Endothelial cell of umbilical vein (primary cell): ENCODE results near the gene CCL7.

Experiments
- CTCF ChIP-seq, 2 donors: IDR thresholded peaks; 1 replicate in 1 of 2; 2 replicates in 1 of 2; pipeline ENCODE4 v1.5.1; 2011; ENCODE audit warnings: low read length in 2 of 2, mild to moderate bottlenecking in 2 of 2, moderate library complexity in 2 of 2, control low read depth in 1 of 2, inconsistent platforms in 1 of 2, low read depth in 1 of 2; ENCODE audit not compliant: insufficient read depth in 1 of 2; ENCODE audit errors: extremely low read depth in 1 of 2
- EZH2 ChIP-seq: IDR thresholded peaks from 2 replicates; pipeline ENCODE4 v1.6.1; 2012; ENCODE audit warnings: borderline replicate concordance, low read depth, mild to moderate bottlenecking, moderate library complexity, low read length, inconsistent platforms; ENCODE audit not compliant: severe bottlenecking
- POLR2A ChIP-seq: IDR thresholded peaks from 2 replicates; pipeline ENCODE4 v1.6.1; 2012; ENCODE audit warnings: low read depth, mild to moderate bottlenecking, control low read depth, low read length
- POLR2AphosphoS5 ChIP-seq: IDR thresholded peaks from 2 replicates; pipeline ENCODE4 v1.6.1; 2012; ENCODE audit warnings: low read depth, mild to moderate bottlenecking, control low read depth, low read length, moderate library complexity; ENCODE audit not compliant: insufficient read depth

DNA sequence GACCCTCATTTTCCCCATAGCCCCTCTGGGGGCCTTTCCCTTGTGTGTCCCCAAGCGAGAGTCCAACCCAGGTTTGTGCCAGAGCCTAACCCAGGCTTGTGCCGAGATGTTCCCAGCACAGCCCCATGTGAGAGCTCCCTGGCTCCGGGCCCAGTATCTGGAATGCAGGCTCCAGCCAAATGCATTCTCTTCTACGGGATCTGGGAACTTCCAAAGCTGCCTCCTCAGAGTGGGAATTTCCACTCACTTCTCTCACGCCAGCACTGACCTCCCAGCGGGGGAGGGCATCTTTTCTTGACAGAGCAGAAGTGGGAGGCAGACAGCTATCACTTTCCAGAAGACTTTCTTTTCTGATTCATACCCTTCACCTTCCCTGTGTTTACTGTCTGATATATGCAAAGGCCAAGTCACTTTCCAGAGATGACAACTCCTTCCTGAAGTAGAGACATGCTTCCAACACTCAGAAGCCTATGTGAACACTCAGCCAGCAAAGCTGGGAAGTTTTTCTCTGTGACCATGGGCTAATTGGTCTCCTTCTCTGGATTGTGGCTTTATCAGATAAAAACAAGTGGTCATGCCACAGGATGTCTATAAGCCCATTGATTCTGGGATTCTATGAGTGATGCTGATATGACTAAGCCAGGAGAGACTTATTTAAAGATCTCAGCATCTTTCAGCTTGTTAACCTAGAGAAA is 17.4 kb upstream of the CCL7 start:
- TF ChIP-seq POLR2AphosphoS5 (no peak), CTCF (IDR thresholded peaks at IDR 0.05; ENCODE audit: extremely low read depth in 1 of 2, insufficient read depth in 1 of 2, low read depth in 1 of 2, low read length in 2 of 2) (no peak), EZH2 (no peak), POLR2A (no peak)
